Hematopoietic multipotent progenitor cell (in vitro differentiated cells): ENCODE results near the gene SIPA1L3. TPM values are rescaled to one million over a fixed set of nuclear protein-coding genes. Genes with fewer than 3 reads are reported as not detected.
A peak's percentile ranks its signal among the peaks of the same experiment; 100 is the strongest.

Source experiments
- DNase-seq, 3 donors: peaks; one replicate each; pipeline ENCODE4 v3.0.0-alpha.2; 2011 to 2015; ENCODE audit warnings: low read depth in 2 of 3, low spot score in 2 of 3
- total RNA-seq: library from RNA; depleted of rRNA; stranded (reverse); fragments of >200 nt; gene quantifications from one replicate; pipeline ENCODE4 v1.2.3, GENCODE V29; 2012

SIPA1L3 gene
- total RNA-seq, 1 donor: 43.4 TPM

- no peak for DNase-seq
Observed at GRCh38 chr19:38204096-38204495, 297.1 kb downstream of the SIPA1L3 start.

- no peak for DNase-seq
Observed at GRCh38 chr19:38204728-38205127, 297.7 kb downstream of the SIPA1L3 start.

- no peak for DNase-seq
Observed at GRCh38 chr19:38206006-38206745, 299.2 kb downstream of the SIPA1L3 start.

GRCh38 chr19:38206928-38207327 lies 299.9 kb downstream of the SIPA1L3 start:
- DNase-seq: no peak

- no peak for DNase-seq
Observed at GRCh38 chr19:38207543-38207942, 300.5 kb downstream of the SIPA1L3 start.

GRCh38 chr19:38208571-38208970 lies 301.6 kb downstream of the SIPA1L3 start:
- DNase-seq: no peak

- DNase-seq: no peak
Observed at GRCh38 chr19:38209152-38209551, 302.1 kb downstream of the SIPA1L3 start.

- DNase-seq: peak in 1 of 3 donors; percentile 27
Observed at GRCh38 chr19:38209671-38210457, 302.9 kb downstream of the SIPA1L3 start.

GRCh38 chr19:38210458-38210987 lies 303.5 kb downstream of the SIPA1L3 start:
- no peak for DNase-seq

- DNase-seq: peak in 2 of 3 donors; percentile 42 to 58
Observed at GRCh38 chr19:38211151-38211591, 304.2 kb downstream of the SIPA1L3 start.

- DNase-seq: no peak
Observed at GRCh38 chr19:38211766-38212165, 304.8 kb downstream of the SIPA1L3 start.

- no peak for DNase-seq
Observed at GRCh38 chr19:38213469-38213868, 306.5 kb downstream of the SIPA1L3 start.

GRCh38 chr19:38213911-38214625 lies 307.1 kb downstream of the SIPA1L3 start:
- peak in 2 of 3 donors; percentile 95 to 98 for DNase-seq

- DNase-seq: no peak
Observed at GRCh38 chr19:38216785-38217641, 310.0 kb downstream of the SIPA1L3 start.

- no peak for DNase-seq
Observed at GRCh38 chr19:38218204-38218603, 311.2 kb downstream of the SIPA1L3 start.

- no peak for DNase-seq
Observed at GRCh38 chr19:38219221-38219620, 312.2 kb downstream of the SIPA1L3 start.

GRCh38 chr19:38221421-38221820 lies 314.4 kb downstream of the SIPA1L3 start:
- DNase-seq: no peak

GRCh38 chr19:38221919-38222830 lies 315.2 kb downstream of the SIPA1L3 start:
- DNase-seq: no peak

GRCh38 chr19:38223119-38223523 lies 316.1 kb downstream of the SIPA1L3 start:
- no peak for DNase-seq
